ENCODE measurements around the gene LUM. TPM values are rescaled to one million over a fixed set of nuclear protein-coding genes. Genes with fewer than 3 reads are reported as not detected.

Gene LUM
- polyA plus RNA-seq, 1 experiment, result 307 TPM

- CTCF ChIA-PET, result no interaction called here
- Histone ChIP-seq H3K27ac (ENCODE audit: low read depth, low read length) (no peak overlapping the region), H3K27me3 (ENCODE audit: control insufficient read depth, insufficient read depth, low read length) (no peaks in the 10 kb centered on the region), H3K9me3 (ENCODE audit: control insufficient read depth, insufficient read depth, low read length) (no peaks in the 10 kb centered on the region), H3K4me3 (ENCODE audit: low read depth, low read length) (no peak overlapping the region)
- POLR2A ChIA-PET, result no interaction called here
- TF ChIP-seq, protein P1, sequence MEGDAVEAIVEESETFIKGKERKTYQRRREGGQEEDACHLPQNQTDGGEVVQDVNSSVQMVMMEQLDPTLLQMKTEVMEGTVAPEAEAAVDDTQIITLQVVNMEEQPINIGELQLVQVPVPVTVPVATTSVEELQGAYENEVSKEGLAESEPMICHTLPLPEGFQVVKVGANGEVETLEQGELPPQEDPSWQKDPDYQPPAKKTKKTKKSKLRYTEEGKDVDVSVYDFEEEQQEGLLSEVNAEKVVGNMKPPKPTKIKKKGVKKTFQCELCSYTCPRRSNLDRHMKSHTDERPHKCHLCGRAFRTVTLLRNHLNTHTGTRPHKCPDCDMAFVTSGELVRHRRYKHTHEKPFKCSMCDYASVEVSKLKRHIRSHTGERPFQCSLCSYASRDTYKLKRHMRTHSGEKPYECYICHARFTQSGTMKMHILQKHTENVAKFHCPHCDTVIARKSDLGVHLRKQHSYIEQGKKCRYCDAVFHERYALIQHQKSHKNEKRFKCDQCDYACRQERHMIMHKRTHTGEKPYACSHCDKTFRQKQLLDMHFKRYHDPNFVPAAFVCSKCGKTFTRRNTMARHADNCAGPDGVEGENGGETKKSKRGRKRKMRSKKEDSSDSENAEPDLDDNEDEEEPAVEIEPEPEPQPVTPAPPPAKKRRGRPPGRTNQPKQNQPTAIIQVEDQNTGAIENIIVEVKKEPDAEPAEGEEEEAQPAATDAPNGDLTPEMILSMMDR (IDR thresholded peaks at IDR 0.05; ENCODE audit: low read depth, low read length), result no peak
- no peak for DNase-seq (ENCODE audit: low read depth, low spot score)
These were observed 31.3 kb downstream of the LUM start for GRCh38 chr12:91080041-91080440.

GRCh38 chr12:91078501-91078900 is 32.8 kb downstream of the LUM start:
- no peak for DNase-seq (ENCODE audit: low read depth, low spot score)
- ChIA-PET POLR2A (no interaction called here), CTCF (interaction anchor here (0.6 kb wide), 1 partner anchor 151 kb away, joined by 4 read pairs; no protein-coding TSS in a partner anchor)
- Histone ChIP-seq H3K27me3 (ENCODE audit: control insufficient read depth, insufficient read depth, low read length) (no peaks in the 10 kb centered on the region), H3K27ac (ENCODE audit: low read depth, low read length) (no peak overlapping the region), H3K4me3 (ENCODE audit: low read depth, low read length) (no peak overlapping the region), H3K9me3 (ENCODE audit: control insufficient read depth, insufficient read depth, low read length) (no peaks in the 10 kb centered on the region)
- TF ChIP-seq, protein P1 (IDR thresholded peaks at IDR 0.05; ENCODE audit: low read depth, low read length), result no peak

DNA sequence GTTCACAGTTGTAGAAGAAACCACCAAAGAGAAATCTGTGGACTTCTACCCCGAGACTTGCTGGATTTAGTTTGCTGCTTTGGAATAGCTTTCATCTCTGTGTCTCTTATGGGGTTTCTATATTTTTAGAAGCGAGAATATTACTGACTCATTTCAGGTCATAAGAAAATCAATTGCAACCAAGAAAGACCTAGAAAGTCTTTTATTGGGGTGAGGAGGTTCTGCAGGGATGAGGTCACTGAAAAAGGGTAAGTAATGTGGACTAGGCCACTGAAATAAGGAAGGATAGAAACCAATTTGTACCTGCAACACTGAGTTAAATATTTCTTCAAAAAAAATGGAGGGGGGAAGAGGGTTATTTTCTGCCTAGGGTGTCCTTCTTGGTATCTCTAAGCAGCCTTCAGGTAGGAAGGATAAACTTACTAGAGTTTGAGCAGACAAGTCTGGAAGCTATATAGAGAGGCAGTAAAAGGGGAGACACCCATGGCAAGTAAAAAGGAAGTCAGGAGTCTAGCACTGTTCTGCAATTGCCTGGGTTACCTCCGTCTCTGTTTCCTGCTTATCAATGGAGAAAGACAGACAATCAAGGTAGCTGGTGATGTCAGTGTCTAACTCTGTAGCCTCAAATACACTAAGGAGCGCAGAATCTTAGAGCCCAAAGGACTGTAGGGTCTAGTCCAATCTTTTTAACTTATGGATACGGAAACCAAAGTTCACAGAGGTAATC is 33.9 kb downstream of the LUM start:
- Histone ChIP-seq H3K27me3 (ENCODE audit: control insufficient read depth, insufficient read depth, low read length) (no peaks in the 10 kb centered on the region), H3K4me3 (ENCODE audit: low read depth, low read length) (no peak overlapping the region), H3K9me3 (ENCODE audit: control insufficient read depth, insufficient read depth, low read length) (no peaks in the 10 kb centered on the region), H3K27ac (ENCODE audit: low read depth, low read length) (no peak overlapping the region)
- no peak for DNase-seq (ENCODE audit: low read depth, low spot score)
- CTCF ChIA-PET, result no interaction called here
- POLR2A ChIA-PET, result no interaction called here
- TF ChIP-seq, protein P1 (IDR thresholded peaks at IDR 0.05; ENCODE audit: low read depth, low read length), result no peak

DNA sequence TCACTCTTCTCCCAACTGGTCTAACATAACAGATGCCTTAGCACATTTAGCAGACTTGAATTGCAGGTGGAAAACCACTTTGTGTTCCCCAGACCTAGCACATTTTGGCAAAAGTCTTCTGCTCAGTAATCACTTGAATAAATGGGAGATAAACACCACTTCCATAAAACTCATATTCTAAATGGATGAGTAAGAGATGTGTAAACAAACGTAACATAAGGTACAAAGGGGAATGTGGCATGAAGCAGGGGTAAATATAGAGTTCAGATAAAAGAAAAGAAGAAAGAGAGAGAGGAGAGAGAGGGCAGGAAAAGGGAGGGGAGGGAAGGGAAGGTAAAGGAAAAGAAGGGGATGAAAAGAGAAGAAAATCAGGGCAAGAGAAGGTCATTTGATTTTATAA is 36.4 kb downstream of the LUM start:
- Histone ChIP-seq H3K27me3 (ENCODE audit: control insufficient read depth, insufficient read depth, low read length) (no peaks in the 10 kb centered on the region), H3K9me3 (ENCODE audit: control insufficient read depth, insufficient read depth, low read length) (no peaks in the 10 kb centered on the region), H3K4me3 (ENCODE audit: low read depth, low read length) (no peak overlapping the region), H3K27ac (ENCODE audit: low read depth, low read length) (no peak overlapping the region)
- TF ChIP-seq, protein P1 (IDR thresholded peaks at IDR 0.05; ENCODE audit: low read depth, low read length), result no peak
- ChIA-PET POLR2A (no interaction called here), CTCF (no interaction called here)
- no peak for DNase-seq (ENCODE audit: low read depth, low spot score)

GRCh38 chr12:91074154-91074709 is 37.1 kb downstream of the LUM start:
- Histone ChIP-seq H3K4me3 (ENCODE audit: low read depth, low read length) (no peak overlapping the region), H3K9me3 (ENCODE audit: control insufficient read depth, insufficient read depth, low read length) (no peaks in the 10 kb centered on the region), H3K27ac (ENCODE audit: low read depth, low read length) (no peak overlapping the region), H3K27me3 (ENCODE audit: control insufficient read depth, insufficient read depth, low read length) (no peaks in the 10 kb centered on the region)
- TF ChIP-seq, protein P1 (IDR thresholded peaks at IDR 0.05; ENCODE audit: low read depth, low read length), result no peak
- ChIA-PET POLR2A (interaction anchor here (0.6 kb wide), 1 partner anchor 1868 kb away, joined by 3 read pairs; no protein-coding TSS in a partner anchor), CTCF (no interaction called here)
- DNase-seq (ENCODE audit: low read depth, low spot score), result no peak
